Stimulated activated CD4-positive, alpha-beta T cell treated with anti-CD3 and anti-CD28 coated beads, Interleukin-1b, Interleukin-23, amount 100 ng/mL, for 1 hour (primary cell): ENCODE results near the gene HOXC4.
"Not testable (repeated sequence)": the region's sequence is repeated elsewhere in the genome, so short reads cannot be mapped to it uniquely, and the experiment has no call there.

Source experiments
- DNase-seq, 2 donors: peaks; one replicate each; pipeline ENCODE4 v3.0.0-alpha.2; 2020; ENCODE audit warnings: low read depth in 2 of 2

Gene HOXC4

DNA sequence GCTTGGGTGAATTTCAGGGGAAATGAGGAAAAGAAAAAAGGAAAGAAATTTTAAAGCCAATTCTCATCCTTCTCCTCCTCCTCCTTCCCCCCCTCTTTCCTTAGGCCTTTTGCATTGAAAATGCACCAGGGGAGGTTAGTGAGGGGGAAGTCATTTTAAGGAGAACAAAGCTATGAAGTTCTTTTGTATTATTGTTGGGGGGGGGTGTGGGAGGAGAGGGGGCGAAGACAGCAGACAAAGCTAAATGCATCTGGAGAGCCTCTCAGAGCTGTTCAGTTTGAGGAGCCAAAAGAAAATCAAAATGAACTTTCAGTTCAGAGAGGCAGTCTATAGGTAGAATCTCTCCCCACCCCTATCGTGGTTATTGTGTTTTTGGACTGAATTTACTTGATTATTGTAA, 1.9 kb downstream of the HOXC4 start:
- no peak for DNase-seq

DNA sequence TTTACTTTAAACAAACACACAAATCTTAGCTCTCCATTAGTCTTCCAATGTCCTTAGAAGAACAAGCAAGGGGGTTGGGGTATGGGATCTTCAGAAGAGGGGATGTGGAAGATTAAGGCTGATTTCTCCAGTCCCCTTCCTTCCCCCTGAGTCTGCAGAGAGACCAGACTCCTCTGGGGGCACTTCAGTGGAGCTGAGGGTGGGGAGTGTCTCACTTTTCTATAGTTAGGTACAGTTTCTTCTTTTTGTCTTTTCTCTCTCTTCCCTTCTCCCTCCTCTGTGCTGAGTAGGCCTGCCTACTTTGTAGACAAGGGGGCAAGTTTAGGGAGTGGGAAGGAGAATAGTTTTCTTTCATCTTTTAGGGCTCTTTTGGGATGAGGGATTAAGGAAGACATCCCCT, 2.5 kb downstream of the HOXC4 start:
- no peak for DNase-seq

DNA sequence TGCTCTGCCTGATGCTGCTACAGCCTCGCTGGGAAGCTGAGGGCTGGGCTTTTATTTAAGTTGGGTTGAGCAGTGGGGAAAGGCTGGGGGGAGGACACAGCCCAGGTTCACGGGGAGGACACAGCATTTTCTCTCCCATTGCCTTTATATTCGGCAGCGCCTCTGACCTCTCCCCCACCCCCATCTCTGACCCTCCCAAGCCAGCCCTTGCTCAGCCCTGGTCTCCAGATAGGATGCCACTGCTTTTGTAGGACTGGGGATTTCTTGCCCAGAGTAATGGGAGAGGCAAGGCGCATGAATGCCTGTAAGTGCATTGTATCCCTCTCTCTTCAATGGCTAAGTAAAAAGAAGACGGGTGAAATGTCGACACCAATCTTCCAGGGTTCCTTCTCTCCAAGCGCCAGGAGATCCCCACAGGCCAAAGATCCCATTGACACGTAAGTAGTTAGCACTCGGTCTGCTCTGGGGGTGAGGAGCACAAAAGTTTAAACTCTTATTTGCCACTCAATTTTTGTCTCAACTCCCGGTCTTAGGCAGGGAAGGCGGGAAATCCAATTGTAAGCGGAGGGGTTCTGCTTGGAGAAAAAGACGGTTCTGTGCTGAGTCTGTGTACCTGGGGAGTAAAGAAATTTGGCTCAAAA, 4.6 kb downstream of the HOXC4 start:
- DNase-seq = no peak

DNA sequence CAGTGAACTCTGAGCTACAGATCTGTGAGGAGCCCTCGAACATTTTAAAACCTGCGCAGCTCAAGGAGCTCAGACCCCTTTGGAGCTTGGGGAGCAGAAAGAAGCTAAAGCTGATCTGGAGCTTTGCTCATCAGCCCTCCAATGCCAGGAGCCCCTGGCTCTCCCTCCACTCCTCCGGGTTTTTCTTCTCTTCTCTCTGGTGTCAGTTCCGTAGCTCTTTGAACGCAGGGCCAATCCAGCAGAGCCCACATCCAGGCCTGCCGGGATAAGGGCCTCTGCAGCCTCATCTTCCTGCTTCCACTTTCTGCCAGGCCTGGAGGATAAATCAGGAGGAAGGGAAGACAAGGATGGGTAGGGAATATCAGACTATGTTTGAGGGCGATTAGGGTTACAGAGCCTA, 6.0 kb downstream of the HOXC4 start:
- no peak for DNase-seq

DNA sequence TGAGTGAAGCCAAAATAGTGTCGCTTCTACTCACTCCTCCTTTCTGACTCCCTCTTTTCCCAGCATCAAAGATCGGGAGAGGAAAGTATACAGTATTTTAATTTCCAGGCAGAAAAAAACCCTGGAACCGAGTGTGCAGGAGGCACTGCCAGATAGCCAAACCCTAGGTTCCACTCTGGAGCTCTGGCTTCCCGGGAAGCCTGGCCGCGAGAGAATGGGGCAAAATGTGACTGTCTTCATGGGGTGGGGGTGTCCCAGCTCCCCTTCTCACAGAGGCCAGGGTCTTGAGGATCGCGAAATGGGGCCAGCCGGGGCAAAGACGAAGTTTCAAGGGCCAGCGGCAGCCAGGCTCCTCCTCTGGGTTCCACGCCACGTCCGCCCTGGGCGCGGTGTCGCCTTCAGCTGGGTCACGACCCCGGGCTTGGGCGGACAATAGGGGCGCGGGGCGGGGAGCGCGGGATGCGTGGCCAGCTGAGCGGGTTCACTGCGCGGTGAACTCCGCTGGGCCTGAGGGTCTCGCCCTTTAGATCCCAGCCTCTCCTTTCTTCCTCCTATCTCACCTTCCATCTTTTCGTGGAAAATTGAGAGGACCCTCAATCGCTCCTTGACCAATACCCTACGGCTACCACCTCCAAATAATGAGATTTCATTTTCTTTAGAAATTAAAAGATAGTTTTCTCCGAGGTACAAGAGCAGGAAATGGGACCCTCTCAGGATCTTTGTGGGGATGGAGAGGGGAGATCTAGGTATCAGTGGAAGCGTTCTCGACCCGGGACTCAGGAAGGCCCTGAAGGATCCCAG, 6.7 kb downstream of the HOXC4 start:
- DNase-seq = no peak

DNA sequence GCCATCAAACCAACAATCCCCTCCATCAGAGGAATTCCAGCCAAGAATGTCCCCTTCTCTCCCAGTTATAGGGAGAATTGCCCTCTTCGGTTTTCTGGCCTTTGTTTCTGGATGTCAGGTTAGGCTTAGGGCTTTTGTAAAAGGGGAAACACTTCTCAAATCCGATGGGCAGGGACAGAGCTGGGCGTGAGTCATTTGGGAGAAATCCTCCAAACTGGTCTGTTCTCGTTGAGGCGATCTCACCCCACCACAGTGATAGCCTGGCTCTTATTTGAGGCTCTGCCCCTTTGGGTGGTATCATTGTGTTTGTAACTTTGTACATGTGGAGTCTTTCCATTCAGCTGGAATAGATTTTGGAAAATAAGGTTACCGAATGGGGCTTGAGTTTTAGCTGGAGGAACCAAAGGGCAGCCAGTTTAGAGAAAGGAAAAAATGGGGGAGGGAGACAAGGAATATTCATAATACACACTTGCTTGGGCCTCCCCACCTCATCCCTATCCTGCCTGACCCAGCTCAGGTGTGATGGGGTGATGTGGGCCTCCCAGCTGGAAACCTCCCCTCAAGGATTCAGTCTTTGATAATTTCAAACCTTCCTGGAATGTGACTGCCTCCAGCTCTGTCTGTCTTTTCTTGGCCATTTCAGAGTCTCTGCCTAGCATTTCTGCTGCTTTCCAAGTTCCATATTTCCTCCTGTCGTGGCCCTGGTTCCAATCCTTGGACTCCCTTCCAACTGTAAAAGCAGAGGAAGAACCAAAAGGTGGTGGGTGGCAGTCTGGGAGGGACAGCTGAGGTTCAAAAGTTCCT, 7.5 kb downstream of the HOXC4 start:
- DNase-seq = no peak

DNA sequence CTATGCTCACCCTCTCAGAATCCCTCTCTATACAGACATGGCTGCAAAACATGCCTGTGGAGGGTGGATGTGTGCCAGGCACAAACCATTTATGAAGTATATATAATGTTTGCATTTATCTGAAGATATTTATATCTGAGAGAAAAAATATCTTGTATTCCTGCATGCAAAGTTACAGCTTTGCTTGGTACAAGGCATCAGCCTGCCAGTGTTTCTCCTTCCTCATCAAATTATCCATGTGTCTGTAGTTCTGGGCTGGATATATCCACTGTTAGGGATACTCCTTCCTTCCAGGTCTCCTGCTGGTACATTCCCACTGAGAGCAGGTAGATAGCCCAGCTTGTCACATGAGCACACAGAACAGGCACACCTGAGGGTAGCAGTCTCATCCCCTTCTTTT, 12.0 kb downstream of the HOXC4 start:
- no peak for DNase-seq

DNA sequence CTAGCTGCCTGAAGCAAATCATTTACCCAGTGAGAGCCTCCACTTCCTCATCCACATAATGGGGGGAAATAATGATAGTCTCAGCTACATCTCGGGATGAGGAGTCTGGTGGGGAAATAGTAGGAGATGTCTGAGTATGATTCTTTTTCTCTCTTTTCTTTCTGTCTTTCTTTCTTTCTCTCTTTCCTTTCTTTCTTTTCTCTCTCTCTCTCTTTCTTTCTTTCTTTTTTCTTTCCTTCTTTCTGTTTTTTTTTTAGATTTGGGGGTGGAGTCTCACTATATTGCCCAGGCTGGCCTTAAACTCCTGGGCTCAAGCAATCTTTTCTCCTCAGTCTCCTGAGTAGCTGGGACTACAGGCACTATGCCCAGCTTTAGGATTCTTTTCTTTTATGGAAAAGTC, 12.8 kb downstream of the HOXC4 start:
- no peak for DNase-seq

DNA sequence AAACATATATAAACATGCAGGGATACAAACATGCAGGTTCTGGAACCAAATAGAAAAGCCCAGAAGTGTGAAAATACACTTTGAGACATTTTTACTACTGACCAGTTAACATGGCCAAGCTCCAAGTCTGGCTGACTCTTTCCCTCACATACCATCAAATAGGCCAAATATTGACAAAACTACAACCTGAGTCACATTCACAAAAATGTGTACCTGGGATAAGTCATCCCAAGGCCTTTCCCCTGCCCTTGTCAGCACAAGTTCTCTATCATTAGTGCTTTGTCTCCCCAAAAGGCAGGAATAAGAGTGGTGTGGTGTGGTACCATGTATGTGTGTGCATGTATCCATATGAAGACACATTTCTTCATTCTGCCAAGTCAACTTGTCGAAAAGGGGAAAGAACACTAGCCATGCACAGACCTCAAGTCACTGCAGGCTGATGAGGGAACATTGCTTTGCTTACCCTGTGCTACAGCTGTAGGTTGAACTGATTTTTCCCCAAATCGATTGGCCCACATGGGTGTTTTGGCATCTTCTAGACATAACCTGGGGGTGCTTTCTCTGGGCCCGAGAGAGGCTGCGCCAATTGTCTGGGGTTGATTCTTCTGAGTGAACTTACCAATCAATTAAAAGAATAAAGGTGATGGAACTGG, 14.9 kb downstream of the HOXC4 start:
- no peak for DNase-seq

DNA sequence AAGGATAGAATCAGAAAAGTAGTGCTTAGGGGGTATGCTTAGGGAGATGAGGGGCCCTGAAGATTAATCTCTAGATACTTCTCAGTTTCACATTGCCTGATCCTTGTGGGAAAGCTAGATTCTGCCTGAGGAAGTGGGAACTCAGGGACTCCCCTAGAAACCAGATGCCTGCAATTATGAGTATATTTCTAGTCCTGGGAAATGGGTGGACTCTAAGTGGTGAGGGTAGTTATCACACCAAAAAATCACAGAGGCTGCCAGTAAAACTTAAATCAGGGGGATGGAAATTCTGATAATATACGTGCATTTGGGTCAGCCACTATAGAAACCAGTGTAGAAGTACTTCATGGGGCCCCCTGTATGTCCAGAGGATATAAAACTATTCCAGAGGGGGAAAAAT, 18.3 kb downstream of the HOXC4 start:
- no peak for DNase-seq

DNA sequence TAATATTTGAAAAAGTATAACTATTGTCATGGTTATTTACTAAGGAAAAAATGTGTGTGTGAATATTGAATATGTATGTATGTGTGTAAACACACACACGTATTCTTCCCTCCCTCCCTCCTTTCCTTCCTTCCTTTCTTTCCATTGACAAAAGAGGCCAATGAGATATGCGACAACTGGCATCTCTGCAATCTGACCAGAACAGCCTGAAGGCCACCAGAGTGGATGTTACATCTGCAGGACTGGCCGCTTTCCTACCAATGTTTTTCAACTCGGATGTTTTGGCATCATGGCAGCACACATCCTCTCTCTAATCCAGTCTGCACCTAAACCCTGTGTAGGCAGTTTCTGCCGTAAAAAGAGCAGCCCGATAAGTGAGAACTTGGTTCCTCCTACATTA, 20.7 kb downstream of the HOXC4 start:
- no peak for DNase-seq

DNA sequence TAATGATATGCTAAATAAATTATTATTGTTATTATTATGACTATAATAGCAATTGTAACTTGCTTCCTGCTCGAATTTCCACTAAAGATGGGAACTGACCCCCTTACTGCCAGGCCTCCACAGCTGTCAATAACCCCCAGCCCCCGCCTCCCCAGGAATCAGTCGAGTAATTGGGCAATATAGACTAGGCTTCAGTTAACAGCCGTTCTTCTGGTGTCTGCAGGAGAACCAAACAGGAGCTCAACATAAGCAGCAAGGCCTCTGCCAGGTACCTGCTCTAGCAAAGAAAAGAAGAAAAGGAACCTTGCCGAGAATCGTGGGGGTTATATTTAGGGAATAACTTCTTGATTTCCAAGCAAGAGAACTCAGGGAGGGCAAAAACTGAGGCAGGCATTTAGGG, 21.8 kb downstream of the HOXC4 start:
- DNase-seq = no peak

DNA sequence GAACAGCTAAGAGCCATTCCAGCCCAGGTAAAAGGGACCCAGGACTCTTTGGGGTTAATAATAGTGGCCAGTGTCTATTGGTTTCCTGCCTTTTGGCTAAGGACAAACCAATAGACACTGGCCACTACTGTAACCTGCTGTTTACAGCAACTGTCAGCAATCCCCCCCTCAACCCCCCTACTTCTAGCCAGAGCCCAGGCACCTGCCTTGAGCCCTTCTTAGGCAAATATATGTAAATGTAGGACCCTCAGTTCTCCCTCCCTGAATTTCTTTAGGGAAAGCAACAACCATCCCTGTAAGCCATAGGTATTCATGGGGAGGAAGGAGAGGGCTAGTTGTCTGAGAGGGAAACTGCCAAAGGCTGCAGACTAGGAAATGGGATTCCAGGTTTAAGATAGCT, 22.3 kb downstream of the HOXC4 start:
- no peak for DNase-seq

DNA sequence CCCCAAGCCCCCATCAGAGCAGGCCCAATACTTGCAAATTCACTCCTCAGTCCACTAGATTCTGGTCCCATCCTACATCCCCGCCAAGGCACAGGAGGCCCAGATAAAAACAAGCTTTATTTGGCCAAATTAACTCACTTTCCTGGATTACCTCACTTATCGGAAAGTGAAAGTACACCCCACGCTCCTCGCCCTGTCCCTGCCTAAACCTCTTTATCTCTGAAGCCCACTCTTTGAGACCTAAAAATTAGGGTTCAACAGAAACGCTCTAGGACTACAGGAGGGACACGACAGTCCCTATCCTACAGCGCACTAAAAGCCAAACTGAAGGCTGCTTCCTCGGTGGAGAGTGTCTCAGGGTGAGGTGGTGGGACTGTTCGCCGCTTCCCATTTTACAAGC, 24.2 kb downstream of the HOXC4 start:
- DNase-seq = not testable (repeated sequence)

DNA sequence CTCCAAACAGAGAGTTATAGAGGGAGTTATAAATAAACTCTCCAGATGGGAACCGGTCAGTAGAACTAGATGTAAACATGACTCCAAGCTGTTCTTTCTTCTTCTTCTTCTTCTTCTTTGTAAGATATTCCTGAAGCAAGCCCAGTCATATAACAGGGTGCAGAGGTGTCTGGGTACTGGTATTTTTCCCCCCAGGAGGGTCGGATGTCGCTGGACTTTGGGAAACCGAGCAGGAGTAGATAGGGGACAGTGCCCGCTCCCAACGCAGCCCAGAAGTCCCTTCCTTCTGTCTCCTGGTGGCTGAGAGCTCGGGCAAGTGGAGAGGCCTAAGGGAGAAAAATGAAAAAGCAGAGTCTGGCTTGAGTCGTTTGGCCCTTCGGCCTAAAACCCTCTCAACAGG, 25.5 kb downstream of the HOXC4 start:
- not testable (repeated sequence) for DNase-seq

DNA sequence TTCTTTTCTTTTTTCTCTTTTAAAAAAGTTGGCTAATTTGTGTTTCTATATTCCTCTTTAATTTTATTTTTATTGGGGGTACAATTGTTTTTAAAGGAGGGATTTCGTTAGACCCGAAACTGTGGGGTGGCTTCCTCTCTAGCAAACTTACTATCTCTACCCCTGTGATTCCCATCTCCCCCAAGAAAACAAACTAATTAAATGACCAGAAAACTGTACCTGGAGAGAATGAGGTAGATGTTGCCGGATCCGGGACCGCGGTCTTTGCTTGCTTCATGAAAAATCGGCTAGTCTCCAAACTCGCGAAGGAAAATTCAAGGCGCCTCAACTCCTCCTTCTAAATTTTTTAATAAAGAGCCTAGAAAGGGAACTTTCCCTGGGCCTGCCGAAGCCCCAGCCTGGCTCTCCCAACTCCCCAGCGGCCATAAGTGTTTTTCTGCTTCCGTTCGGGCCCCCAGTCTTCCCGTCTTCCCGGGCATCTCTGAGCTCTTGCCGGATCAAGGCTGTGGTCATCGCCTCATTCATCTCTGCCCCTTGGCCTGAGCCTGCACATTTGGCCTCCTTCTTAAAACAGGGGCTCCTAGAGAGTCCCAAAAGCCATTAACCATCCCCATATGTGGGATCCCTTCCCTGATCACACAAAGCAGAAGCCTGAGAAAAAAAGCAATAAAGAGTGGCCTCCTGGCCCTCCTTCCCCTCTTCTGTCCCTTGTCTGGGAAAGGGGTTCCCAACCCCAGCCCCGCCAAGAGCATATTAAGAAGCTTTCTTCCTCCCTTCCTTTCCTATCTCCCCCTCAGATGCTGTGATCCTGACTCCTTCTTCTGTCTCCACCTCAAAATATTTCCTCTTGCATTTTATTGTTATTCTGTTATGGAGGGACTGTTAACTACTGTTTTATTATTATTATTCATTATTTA, 26.6 kb downstream of the HOXC4 start:
- DNase-seq = not testable (repeated sequence)

DNA sequence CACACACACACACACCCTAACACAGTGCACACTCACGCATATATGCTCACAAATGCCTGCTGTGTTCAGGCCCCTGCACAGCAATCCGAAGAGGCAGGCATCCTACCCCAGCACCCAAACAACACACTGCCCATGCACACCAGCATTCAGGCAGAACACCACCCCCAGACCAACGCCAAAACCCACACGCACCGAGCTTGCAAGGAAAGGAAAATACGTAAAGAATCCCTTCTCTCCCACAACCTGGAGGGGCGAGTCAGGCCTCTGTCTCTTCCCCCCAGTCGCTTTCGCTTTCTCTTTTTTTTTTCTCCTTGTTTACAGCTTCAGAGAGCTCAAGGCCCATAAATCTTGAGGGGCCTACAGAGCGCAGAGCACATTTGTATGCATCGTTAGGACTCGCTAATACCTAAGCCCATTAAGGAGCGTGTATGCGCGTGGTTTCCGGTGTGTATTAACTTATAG, 27.4 kb downstream of the HOXC4 start:
- not testable (repeated sequence) for DNase-seq

DNA sequence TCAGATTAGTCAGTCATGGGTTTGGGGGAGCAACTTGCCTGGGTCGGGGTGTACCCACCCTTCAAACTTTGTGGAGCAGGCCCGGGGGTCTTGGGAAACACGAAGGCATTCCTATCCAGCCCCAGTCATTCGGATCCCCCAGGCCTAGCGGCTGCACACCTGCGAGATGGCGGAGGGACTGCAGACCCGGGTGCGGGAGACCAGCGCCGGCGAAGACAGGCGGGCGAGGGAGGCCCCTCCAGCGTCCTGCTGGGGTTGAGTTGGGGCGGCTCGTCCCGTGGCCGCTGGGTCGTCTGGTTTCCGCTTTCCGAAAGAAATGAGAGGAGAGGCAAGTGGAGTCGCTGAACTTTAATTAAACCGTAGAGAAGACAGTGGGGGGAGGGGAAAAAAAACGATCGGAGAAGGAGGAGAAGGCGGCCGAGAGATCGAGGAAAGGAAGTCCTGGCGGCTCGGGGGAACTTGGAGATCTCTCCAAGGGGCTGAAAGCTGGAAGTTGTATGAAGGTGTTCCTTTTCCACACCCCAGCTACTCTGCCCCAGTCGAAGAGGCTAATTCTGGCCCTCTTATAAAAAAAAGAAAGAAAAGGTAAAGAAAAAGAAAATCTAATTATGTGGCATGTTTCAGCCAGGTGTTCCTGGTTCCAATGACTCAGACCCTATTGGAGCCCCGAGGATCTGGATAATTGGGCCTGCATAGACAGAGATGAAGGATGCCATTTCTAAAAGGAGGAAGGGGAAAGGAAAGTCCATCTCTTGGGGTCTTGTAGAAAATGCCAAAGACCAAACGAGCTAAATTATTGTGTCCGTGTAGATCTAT, 28.2 kb downstream of the HOXC4 start:
- DNase-seq = not testable (repeated sequence)

DNA sequence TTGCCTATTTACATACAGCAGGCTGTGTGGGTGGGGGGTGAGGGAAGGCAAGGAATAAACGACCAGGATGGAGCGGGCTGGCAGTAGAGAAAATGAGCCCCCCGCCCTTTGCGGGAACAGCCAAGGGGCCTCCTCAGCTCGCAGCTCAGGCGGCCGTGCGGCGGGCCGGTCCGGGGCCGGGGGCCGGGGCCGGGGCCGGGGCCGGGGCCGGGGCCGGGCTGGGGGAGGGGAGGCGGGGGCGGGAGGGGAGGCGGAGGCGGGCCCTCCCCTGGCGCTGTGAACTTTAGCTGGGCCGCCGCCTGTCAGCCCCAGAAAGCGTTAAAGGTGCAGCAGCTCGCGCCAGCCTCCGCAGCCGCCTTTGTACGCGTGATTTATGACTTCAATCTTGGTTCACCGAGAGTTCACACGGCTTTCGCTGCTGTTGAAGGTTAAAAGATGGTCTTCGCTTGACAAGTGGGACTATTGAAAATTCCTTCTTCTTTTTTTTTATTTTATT, 28.8 kb downstream of the HOXC4 start:
- no peak for DNase-seq

DNA sequence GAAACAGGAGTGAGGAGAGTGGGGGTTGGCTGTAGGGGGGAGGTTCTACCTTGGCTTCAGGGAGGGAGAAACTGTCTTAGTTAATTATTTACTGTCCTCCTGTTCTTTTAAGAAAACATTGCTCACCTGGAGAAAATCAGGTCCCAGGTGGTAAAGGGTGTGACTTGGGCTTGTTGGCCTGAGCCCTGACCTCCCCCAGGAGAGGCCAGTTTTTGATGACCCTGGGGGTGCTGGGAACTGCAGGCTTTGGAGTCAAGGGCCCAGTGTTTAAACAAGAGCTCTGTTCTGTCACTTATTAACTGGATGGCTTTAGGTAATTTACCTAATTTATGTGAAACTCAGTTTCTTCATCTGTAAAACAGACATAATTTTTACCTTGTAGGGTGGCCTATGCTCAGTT, 34.4 kb downstream of the HOXC4 start:
- not testable (repeated sequence) for DNase-seq
